Muscle layer of duodenum (tissue), 2 donors: ENCODE data around the gene USH1C.

Experiments
- H3K27ac ChIP-seq: one replicate; pipeline ENCODE4 v1.7.0; 2013; ENCODE audit warnings: mild to moderate bottlenecking, low read length
- H3K27me3 ChIP-seq: one replicate; pipeline ENCODE4 v1.7.0; 2013; ENCODE audit warnings: low read depth, mild to moderate bottlenecking, control low read depth, low read length
- H3K36me3 ChIP-seq, 2 donors: one replicate each; pipeline ENCODE4 v1.7.0; 2013; ENCODE audit warnings: low read length in 2 of 2, control low read depth in 1 of 2, mild to moderate bottlenecking in 1 of 2; ENCODE audit not compliant: insufficient read depth in 2 of 2, control insufficient read depth in 1 of 2
- H3K4me1 ChIP-seq, 2 donors: one replicate each; pipeline ENCODE4 v1.7.0; 2013; ENCODE audit warnings: low read length in 2 of 2, mild to moderate bottlenecking in 2 of 2, control low read depth in 1 of 2, moderate library complexity in 1 of 2; ENCODE audit not compliant: insufficient read depth in 2 of 2, control insufficient read depth in 1 of 2
- H3K4me3 ChIP-seq, 2 donors: one replicate each; pipeline ENCODE4 v1.7.0; 2013; ENCODE audit warnings: low read length in 2 of 2, low read depth in 1 of 2, mild to moderate bottlenecking in 1 of 2
- H3K9me3 ChIP-seq, 2 donors: one replicate each; pipeline ENCODE4 v1.7.0; 2013; ENCODE audit warnings: low read length in 2 of 2, control low read depth in 1 of 2, mild to moderate bottlenecking in 1 of 2; ENCODE audit not compliant: control insufficient read depth in 1 of 2
- donor health status: healthy.

USH1C gene

DNA sequence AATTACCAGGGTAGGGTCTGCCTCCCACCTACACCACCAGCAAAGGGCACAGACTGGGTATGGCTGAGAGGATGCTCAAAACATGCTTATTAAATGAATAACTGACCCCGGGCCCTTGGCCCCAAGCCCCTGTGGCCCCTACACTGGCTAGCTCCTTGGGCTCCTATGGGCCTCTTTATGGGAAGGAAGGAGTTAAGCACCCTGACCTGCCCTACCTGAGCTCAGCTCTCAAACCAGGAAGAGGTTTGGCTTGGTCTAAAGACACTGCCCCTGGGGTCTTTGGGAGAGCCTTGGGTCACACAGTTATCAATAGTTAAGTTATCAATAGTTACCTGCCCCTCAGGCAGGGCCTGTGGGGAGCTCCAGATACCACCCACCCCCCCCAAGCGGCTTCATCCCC is 1.2 kb downstream of the USH1C start:
- Histone ChIP-seq H3K4me3 (peak overlapping the region in 1 of 2 donors; percentile 68), H3K27ac (peak overlapping the region; percentile 79), H3K27me3 (peaks cover 6% of the 10 kb centered on the region)

DNA sequence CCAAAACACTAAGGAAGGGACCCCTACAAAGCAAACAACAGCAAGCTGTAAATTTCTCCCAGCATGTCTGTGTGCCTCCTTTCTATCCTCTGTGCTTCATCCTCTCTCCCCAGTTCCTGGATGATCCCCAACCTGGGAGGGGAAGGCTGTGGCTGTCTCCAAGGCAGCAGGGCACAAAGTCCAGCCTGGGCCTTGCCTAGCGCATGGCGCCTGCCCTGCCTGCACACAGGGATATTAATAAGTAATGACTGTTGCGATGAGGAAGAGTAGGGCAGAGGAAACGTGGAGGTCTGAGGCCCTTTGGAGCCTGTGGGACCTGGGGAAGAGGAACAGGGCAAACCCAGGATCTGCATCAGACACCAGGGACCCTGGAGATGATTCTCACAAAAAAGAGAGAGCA is 2.0 kb downstream of the USH1C start:
- no peaks in the 10 kb centered on the region for H3K9me3 ChIP-seq
- no peaks in the 10 kb centered on the region for H3K36me3 ChIP-seq
- peak overlapping the region in 1 of 2 donors; percentile 68 for H3K4me3 ChIP-seq
- peak overlapping the region; percentile 79 for H3K27ac ChIP-seq
- H3K27me3 ChIP-seq, result peaks cover 5% of the 10 kb centered on the region
- H3K4me1 ChIP-seq, result peaks cover 3 to 7% of the 10 kb centered on the region in 2 donors

More for the DNA sequence above, 1.2 kb downstream of the USH1C start:
- Histone ChIP-seq H3K4me1 (peaks cover 3 to 7% of the 10 kb centered on the region in 2 donors), H3K36me3 (no peaks in the 10 kb centered on the region), H3K9me3 (no peaks in the 10 kb centered on the region)

DNA sequence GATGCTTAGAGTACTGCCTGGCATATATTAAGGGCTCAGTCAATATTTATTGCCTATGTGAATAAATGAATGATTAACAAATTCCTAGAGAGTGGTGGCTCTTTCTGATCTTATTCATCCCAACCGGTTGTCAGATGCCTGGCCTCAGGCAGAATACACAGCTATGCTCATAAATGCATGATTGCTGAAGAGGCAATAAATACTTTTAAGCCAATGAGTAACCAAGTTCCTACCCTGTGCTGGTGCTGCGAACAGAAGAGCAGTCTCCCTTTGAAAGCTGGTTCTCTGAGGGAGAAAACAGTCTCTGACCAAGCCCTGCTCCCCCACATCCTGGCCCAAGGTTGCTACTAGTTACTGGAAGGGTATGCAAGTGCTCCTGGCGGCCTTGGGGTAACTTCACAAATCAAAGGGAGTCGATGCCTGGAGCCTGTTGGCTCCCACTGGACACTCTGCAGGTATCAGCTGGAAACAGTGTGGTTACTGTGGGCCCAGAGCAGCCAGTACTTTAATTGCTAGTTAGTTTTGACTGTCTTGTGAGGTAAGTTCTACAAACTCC is 2.8 kb downstream of the USH1C start:
- Histone ChIP-seq H3K36me3 (no peaks in the 10 kb centered on the region), H3K27ac (peak overlapping the region; percentile 75), H3K27me3 (no peaks in the 10 kb centered on the region), H3K4me1 (peaks cover 3 to 7% of the 10 kb centered on the region in 2 donors), H3K9me3 (no peaks in the 10 kb centered on the region), H3K4me3 (no peak overlapping the region)

DNA sequence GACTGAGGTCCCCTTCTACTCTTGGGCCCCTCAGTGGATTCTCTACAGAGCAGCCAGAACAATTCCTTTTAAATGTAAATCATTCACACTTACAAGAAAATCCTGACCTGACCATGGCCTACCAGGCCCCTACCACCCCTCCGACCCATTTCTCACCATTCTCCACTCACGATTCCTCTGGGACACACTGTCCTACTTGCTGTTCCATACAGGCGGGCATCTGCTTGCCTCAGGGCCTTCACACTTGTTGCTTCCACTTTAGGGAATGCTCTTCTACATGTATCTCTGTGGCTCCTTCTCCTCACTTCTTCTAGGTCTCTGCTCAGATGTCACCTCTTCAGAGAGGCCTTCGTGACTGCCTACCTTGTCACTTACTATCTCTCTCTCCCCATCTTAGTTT is 3.4 kb downstream of the USH1C start:
- no peaks in the 10 kb centered on the region for H3K9me3 ChIP-seq
- no peaks in the 10 kb centered on the region for H3K36me3 ChIP-seq
- peaks cover 3 to 7% of the 10 kb centered on the region in 2 donors for H3K4me1 ChIP-seq
- no peaks in the 10 kb centered on the region for H3K27me3 ChIP-seq
- no peak overlapping the region for H3K4me3 ChIP-seq
- H3K27ac ChIP-seq, result no peak overlapping the region

GRCh38 chr11:17538731-17539130 is 5.5 kb downstream of the USH1C start:
- Histone ChIP-seq H3K4me3 (no peak overlapping the region), H3K9me3 (no peaks in the 10 kb centered on the region), H3K27ac (no peak overlapping the region), H3K4me1 (peaks cover under 1 to 3% of the 10 kb centered on the region in 2 donors), H3K27me3 (no peaks in the 10 kb centered on the region), H3K36me3 (no peaks in the 10 kb centered on the region)

DNA sequence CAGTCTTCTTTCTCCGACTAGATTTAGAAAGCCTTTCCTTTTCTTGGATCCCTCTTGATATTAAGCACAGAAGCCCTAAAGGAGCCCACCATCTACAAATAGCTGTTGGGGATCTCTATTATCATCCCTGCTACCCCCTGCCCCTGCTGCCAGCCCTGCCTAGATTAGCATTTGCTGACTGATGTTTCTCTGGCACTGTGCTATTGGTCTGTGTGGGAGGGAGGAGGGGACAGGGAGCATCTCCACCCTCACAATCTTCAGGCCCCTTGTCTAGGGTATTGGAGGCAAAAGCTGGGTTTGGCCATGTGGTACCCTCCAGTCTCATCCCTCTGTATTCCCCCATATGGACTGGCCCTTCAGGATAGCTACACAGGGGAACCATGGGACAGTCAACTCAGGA is 6.2 kb downstream of the USH1C start:
- Histone ChIP-seq H3K27me3 (no peaks in the 10 kb centered on the region), H3K9me3 (no peaks in the 10 kb centered on the region), H3K36me3 (no peaks in the 10 kb centered on the region), H3K4me3 (no peak overlapping the region), H3K4me1 (peaks cover 0 to 3% of the 10 kb centered on the region in 2 donors), H3K27ac (no peak overlapping the region)

DNA sequence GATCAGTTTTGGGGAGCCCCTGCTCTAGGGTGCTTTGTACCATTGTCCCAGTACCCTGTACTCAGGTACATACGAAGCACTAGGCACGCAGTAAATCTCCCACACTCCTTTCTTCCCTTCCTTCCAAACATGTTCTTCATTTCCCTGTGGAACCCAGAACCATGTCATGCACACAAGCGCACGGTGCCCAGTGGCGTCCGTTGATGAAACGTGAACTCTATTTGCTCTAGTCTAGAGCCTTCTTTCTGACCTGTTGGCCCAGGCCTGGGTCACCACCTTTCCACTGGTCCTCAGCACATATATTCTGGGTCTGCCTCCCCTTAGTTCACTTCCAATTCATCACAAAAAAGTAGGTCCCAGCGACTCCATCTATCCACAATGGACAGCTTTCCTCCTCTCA is 7.0 kb downstream of the USH1C start:
- H3K27me3 ChIP-seq, result no peaks in the 10 kb centered on the region
- no peaks in the 10 kb centered on the region for H3K36me3 ChIP-seq
- no peaks in the 10 kb centered on the region for H3K9me3 ChIP-seq
- H3K27ac ChIP-seq, result no peak overlapping the region
- H3K4me3 ChIP-seq, result no peak overlapping the region
- H3K4me1 ChIP-seq, result peaks cover 0 to 3% of the 10 kb centered on the region in 2 donors

- Histone ChIP-seq H3K27me3 (no peaks in the 10 kb centered on the region), H3K4me1 (no peaks in the 10 kb centered on the region), H3K9me3 (no peaks in the 10 kb centered on the region), H3K27ac (no peak overlapping the region), H3K36me3 (no peaks in the 10 kb centered on the region), H3K4me3 (no peak overlapping the region)
These were observed 8.7 kb downstream of the USH1C start for GRCh38 chr11:17535488-17535887.

DNA sequence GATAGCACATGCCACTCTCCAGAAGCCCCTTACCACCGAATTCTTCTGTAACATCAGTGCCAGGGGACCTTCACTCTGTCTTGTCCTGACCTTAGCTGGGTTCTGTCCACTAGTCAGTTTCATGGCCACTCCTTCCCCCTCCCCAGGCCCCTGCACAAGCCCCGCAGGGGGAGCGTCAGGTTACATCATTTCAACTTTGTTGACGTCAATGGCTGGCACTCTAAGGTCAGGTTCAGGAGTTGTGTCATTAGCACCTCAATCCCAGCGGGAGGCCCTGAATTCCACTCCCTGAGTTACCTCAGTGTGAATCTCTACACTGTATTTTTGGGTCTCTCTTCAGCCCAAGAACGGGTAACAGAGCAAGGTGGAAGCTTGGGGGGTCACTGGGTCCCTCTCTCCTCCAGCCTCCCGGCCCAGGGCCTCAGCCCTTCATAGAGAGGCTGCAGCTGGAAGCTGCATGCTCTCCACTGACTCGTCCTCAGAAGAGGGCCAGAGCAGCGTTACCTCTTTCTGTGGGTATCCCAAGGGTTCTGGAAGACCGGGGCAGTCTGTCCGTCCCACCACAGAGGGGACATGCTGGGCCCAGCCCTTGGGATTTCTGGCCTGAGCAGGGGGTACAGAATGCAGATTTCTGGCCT is 10.3 kb downstream of the USH1C start:
- H3K27me3 ChIP-seq, result no peaks in the 10 kb centered on the region
- H3K4me3 ChIP-seq, result no peak overlapping the region
- H3K4me1 ChIP-seq, result no peaks in the 10 kb centered on the region
- H3K9me3 ChIP-seq, result no peaks in the 10 kb centered on the region
- no peak overlapping the region for H3K27ac ChIP-seq
- H3K36me3 ChIP-seq, result no peaks in the 10 kb centered on the region

DNA sequence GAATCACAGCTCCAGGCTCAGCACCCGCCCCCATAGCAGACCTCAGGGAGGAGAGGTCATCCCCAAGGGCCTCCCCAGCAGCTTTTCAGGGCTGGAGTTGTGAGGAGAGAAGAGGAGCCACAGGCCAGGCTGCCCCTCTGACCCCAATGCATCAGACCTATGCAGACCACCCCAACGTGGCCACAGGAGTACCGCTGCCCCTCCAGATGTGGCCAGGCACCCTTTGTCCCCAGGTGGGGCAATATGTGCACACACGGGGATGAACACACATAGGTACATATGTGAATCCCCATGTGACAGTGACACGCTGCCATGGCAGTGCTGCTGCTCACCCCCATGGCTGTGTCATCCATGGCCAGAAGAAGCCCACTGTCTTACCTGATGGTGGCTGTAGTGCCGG is 10.9 kb downstream of the USH1C start:
- no peaks in the 10 kb centered on the region for H3K36me3 ChIP-seq
- H3K9me3 ChIP-seq, result no peaks in the 10 kb centered on the region
- no peaks in the 10 kb centered on the region for H3K4me1 ChIP-seq
- H3K4me3 ChIP-seq, result no peak overlapping the region
- H3K27me3 ChIP-seq, result no peaks in the 10 kb centered on the region
- H3K27ac ChIP-seq, result no peak overlapping the region

DNA sequence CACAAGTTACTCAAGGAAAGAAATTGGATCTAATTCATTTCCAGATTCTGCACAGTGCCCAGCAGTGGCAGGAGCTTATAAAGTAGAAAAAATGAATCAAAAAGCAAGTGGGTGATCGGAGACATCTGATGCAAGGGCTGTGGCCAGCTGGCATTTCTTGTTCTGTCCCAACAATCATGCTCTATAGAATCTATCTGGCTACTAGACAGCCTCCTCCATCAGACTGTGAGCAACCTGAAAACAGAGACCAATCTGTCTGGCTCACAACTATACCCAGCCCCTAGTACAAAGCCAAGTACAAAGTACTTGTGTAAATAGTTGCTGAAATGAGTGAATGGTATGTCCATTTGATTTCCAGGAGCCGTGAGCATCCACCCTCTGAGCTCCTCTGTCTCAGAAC is 11.4 kb downstream of the USH1C start:
- H3K27me3 ChIP-seq, result no peaks in the 10 kb centered on the region
- no peaks in the 10 kb centered on the region for H3K9me3 ChIP-seq

DNA sequence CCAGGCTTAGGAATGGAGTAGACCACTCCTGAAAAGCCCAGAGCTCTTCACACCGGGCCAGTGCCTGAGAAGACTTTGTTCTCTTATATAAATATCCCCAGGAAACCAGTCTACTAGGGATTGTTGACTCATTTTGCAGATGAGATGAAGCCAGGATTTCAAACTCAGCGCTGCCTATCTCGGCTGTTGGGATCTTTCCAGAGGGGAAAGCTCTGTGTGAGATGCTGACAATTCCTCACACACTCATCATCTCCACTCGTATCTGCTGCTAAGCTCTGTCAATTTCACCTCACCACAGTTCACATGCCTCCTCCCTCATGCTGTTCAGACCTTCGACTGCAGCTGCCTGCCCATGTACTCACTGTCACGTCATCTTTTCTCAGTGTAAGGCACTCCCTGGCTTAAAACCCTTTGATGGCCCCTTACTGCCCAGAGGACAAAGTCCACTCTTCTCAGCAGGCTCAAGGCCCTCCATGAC is 12.5 kb downstream of the USH1C start:
- no peaks in the 10 kb centered on the region for H3K4me1 ChIP-seq
- H3K27me3 ChIP-seq, result no peaks in the 10 kb centered on the region
- no peaks in the 10 kb centered on the region for H3K9me3 ChIP-seq
- H3K4me3 ChIP-seq, result no peak overlapping the region
- H3K36me3 ChIP-seq, result no peaks in the 10 kb centered on the region
- H3K27ac ChIP-seq, result no peak overlapping the region

More for the DNA sequence above, 11.4 kb downstream of the USH1C start:
- Histone ChIP-seq H3K36me3 (no peaks in the 10 kb centered on the region), H3K4me1 (no peaks in the 10 kb centered on the region), H3K4me3 (no peak overlapping the region), H3K27ac (no peak overlapping the region)
